ENCODE measurements around the gene FCGBP.

FCGBP gene

GRCh38 chr19:39915848-39916215 lies 18.6 kb downstream of the FCGBP start:
- H3K4me3 ChIP-seq (ENCODE audit: low read depth, low read length) = no peak overlapping the region
- TF ChIP-seq POLR2A (IDR thresholded peaks at IDR 0.05; ENCODE audit: extremely low read depth, insufficient read length) = no peak
- TF ChIP-seq CTCF (IDR thresholded peaks at IDR 0.05; ENCODE audit: low read depth, low read length) = no peak
- TF ChIP-seq MYC (IDR thresholded peaks at IDR 0.05; ENCODE audit: low read depth, low read length) = no peak
- TF ChIP-seq MAX (IDR thresholded peaks at IDR 0.05; ENCODE audit: low read depth, low read length) = no peak
- no peak for DNase-seq (ENCODE audit: low read depth)

- no peak overlapping the region for H3K4me3 ChIP-seq (ENCODE audit: low read depth, low read length)
- TF ChIP-seq MAX (IDR thresholded peaks at IDR 0.05; ENCODE audit: low read depth, low read length) (no peak), CTCF (IDR thresholded peaks at IDR 0.05; ENCODE audit: low read depth, low read length) (no peak), MYC (IDR thresholded peaks at IDR 0.05; ENCODE audit: low read depth, low read length) (no peak), POLR2A (IDR thresholded peaks at IDR 0.05; ENCODE audit: extremely low read depth, insufficient read length) (no peak)
- DNase-seq (ENCODE audit: low read depth) = no peak
Measured at GRCh38 chr19:39915101-39915847, 19.2 kb downstream of the FCGBP start.

GRCh38 chr19:39913682-39914333 lies 20.6 kb downstream of the FCGBP start:
- no peak overlapping the region for H3K4me3 ChIP-seq (ENCODE audit: low read depth, low read length)
- TF ChIP-seq POLR2A (IDR thresholded peaks at IDR 0.05; ENCODE audit: extremely low read depth, insufficient read length) (no peak), CTCF (IDR thresholded peaks at IDR 0.05; ENCODE audit: low read depth, low read length) (no peak), MYC (IDR thresholded peaks at IDR 0.05; ENCODE audit: low read depth, low read length) (no peak), MAX (IDR thresholded peaks at IDR 0.05; ENCODE audit: low read depth, low read length) (no peak)
- no peak for DNase-seq (ENCODE audit: low read depth)

GRCh38 chr19:39908803-39909202 lies 25.6 kb downstream of the FCGBP start:
- no peak overlapping the region for H3K4me3 ChIP-seq (ENCODE audit: low read depth, low read length)
- TF ChIP-seq MAX (IDR thresholded peaks at IDR 0.05; ENCODE audit: low read depth, low read length) = no peak
- no peak for TF ChIP-seq MYC (IDR thresholded peaks at IDR 0.05; ENCODE audit: low read depth, low read length)
- no peak for TF ChIP-seq CTCF (IDR thresholded peaks at IDR 0.05; ENCODE audit: low read depth, low read length)
- no peak for TF ChIP-seq POLR2A (IDR thresholded peaks at IDR 0.05; ENCODE audit: extremely low read depth, insufficient read length)
- no peak for DNase-seq (ENCODE audit: low read depth)

GRCh38 chr19:39906820-39907611 lies 27.4 kb downstream of the FCGBP start:
- no peak for DNase-seq (ENCODE audit: low read depth)
- TF ChIP-seq MAX (IDR thresholded peaks at IDR 0.05; ENCODE audit: low read depth, low read length) = no peak
- TF ChIP-seq MYC (IDR thresholded peaks at IDR 0.05; ENCODE audit: low read depth, low read length) = no peak
- TF ChIP-seq CTCF (IDR thresholded peaks at IDR 0.05; ENCODE audit: low read depth, low read length) = no peak
- no peak for TF ChIP-seq POLR2A (IDR thresholded peaks at IDR 0.05; ENCODE audit: extremely low read depth, insufficient read length)
- no peak overlapping the region for H3K4me3 ChIP-seq (ENCODE audit: low read depth, low read length)
